Activated T-helper 1 cell treated with anti-CD3 and anti-CD28 coated beads, Interleukin-2, amount 50 U/mL, for 16 hours (primary cell): ENCODE data around the gene FLYWCH2.
"Not testable (repeated sequence)": the region's sequence is repeated elsewhere in the genome, so short reads cannot be mapped to it uniquely, and the experiment has no call there.

Experiments used
- DNase-seq, 2 donors: peaks; one replicate each; pipeline ENCODE4 v3.0.0-alpha.2; 2020; ENCODE audit warnings: low read depth in 1 of 2, low spot score in 1 of 2

The FLYWCH2 gene

DNA sequence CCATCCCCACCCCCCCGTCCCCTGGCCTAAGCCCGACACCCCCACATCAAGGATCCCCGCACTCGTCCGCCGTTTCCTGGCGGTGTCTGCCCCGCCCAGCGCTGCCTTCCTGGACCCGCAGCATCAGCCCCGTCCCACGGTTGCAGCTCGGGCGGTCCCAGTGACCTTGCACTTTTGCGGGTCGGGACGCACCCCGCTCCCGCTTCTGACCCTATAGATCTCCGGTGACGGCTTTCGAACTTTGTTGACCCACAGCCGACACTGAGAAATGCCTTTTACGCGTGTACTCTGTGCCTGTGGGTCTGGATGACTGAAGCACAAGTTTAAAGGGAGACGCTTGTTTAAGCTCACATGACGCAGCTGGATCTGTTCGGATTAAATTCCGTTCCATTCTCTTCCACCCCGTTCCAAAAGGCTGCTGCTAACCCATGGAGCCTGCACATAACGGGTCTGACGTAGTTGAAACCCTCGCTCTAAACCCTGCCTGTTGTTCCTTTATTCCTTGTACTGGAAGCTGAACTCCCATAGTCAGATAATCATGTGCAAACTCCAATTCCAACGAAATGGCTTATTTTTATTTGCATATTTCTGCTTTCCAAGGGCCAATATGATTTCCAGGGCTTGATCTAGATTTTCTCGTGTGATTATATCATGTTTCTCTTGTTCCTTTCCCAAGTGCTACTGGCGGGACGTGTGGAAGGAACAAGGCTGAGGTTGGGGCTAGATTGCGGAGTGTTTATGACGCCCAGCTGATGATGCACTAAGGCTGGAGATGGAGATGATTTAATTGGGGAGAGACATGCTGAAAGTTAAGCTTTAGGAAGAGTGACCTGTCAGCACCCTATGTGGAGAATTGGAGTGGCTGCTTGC, 29.6 kb downstream of the FLYWCH2 start:
- no peak for DNase-seq

DNA sequence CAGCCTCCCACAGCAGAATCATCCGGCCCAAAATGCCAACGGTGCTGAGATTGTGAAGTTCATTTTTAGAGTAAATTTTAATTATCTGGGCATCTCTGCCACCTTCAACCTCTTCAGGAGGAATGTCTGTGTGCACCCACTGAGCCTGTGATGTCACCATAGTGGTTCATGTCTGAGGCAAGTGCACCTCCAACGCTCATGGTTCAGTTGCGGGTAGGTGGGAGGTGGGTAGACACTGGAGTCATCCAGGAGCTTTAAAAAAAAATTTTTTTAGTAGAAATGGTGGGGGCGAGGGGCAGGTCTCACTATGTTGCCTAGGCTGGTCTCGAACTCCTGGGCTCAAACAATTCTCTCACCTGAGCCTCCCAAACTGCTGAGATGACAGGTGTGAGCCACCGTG, 30.6 kb downstream of the FLYWCH2 start:
- no peak for DNase-seq

DNA sequence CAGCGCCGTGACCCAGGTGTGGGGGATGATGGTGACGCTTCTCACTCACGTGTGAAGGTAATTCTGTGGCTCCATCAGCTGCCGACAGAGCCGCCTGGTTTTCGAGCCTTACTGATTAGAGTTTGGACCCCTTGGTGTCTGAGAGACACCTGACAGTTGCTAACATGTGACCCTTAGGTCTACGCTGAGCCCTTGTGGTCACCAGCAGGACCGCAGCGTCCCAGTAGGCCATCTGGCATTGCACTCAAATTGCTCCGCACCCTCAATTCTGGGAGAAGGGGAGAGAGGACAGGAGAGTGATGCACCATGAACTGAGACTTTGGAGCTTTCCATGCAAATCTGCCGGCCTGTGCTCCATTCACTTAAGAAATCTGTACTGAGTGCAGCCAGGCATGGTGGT, 31.2 kb downstream of the FLYWCH2 start:
- DNase-seq: no peak

DNA sequence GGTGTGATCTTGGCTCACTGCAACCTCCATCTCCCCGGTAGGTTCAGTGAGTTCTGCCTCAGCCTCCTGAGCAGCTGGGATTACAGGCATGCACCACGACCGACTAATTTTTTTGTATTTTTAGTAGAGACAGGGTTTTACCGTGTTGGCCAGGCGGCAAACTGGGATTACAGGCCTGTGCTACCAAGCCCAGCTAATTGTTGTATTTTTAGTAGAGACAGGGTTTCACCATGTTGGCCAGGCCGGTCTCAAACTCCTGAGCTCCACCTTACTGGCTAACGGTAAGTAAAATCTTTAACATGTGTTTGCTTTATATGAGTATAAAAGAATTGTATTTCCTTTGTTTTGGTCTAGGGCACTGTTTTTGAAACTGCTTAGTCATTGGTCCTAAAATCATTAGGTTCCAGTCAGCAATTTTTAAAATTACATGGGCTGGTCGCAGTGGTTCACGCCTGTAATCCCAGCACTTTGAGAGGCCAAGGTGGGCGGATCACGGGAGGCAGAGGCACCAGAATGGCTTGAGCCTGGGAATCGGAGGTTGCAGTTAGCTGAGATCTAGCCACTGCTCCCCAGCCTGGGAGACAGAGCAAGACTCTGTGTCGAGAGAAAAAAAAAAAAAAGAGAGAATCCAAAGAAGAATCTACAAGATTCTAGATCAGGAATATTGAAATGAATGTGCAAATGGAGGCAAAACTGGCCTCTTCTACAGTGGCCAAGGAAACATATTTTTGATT, 32.3 kb downstream of the FLYWCH2 start:
- DNase-seq: no peak

DNA sequence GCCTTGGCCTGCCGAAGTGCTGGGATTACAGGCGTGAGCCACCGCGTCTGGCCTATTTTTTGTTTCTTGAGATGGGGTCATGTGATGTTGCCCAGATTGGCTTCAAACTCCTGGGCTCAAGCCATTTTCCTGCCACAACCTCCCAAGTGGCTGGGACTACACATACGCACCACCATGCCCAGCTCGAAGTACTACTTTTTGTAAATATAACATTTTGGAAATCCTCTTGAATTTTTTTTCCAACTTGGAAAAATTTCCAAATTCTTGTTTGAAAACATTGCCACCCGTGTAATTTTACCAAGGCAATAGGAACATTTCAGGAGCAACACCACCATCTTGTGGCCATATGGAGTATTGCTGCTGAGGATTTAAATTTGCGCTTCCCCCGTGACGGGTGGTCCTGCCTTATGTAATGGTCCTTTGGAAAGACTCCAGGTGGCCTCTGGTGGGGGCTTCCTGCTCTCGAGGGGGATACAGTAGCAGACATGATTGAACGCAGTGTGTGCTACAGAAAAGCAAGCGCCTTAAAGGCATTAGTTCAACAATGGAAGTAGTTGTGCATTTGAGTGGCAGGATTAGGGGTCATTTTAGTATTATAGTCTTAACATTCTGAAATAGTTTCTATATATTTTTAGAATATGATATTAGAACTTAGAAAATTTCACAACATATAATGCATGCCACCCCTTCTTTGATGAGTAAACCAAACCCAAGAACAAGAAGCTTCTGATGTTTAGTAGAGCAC, 36.7 kb downstream of the FLYWCH2 start:
- DNase-seq: peak; percentile 24 to 41

DNA sequence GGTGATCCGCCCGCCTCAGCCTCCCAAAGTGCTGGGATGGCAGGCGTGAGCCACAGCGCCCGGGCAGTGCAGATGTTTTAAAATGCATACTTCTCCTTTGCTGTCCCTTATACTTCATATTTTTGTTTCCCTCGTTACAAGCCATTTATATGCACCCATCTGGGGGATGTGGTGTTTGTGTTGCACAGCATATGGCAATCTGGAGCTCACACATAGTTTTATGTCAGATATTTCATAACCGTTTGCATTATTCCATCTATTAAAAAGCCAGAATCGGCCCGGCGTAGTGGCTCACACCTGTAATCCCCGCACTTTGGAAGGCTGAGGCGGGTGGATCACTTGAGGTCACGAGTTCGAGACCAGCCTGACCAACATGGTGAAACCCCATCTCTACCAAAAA, 40.5 kb downstream of the FLYWCH2 start:
- no peak for DNase-seq

DNA sequence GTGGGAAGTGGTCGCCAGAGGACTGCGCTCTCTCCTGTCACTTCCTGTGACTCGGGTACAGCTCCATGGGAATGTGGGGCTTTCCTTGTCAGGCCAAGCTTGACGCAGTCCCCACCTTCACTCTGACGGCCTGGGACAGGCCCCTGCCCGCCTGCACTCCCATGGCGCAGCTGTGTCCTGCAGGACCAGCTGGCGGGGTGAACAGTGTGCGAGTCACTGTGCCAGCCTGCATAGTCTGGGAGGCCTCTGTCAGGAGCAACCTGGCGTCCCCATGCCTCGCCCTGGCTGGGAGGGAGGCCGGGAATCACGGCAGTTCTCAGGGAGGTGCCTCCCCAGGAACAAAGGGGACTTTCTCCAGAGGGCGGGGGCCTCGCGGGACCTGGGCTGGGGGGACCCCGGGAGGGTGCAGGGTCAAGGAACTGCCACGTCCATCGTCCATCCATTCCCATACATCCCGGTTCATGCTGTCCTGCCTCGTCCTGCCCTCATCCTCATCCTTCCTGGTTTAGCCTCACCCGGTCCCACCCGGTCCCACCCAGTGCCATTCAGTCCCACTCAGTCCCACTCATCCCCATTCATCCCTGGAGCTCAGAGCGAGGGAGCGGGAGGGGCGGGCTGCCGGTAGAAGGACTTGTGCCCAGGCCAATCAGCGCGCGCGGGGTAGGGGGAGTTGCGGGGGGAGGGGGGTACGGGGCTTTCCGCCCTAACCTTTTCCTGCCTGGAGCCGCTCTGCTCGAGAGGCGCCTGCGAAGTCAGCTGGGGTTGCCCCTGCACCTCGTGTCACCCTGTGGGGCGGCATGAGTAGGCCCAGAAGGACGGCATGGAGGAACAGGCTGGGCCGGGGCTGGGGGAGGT, 42.1 kb downstream of the FLYWCH2 start:
- no peak for DNase-seq

DNA sequence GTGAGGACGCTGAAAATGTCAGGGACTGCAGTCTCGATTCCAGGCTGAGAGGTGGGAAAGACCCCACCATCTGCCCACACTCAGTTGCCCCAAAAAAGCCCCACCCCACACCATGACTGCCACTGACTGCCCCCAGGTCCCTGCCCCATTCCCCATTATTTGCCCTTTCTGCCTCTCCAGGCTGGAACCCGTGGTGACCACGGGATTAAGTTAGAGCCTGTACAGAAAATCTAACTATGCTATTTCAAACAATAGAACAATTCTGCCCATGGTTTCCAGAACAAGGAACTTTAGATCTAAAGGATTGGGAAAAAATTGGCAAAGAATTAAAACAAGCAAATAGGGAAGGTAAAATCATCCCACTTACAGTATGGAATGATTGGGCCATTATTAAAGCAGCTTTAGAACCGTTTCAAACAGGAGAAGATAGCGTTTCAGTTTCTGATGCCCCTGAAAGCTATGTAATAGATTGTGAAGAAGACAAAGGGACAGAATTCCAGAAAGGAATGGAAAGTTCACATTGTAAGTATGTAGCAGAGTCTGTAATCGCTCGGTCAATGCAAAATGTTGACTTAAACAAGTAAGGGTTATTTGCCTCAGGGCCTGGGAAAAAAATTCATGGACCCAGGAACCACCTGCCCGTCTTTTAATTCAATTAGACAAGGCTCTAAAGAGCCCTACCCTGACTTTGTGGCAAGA, 43.1 kb downstream of the FLYWCH2 start:
- no peak for DNase-seq

DNA sequence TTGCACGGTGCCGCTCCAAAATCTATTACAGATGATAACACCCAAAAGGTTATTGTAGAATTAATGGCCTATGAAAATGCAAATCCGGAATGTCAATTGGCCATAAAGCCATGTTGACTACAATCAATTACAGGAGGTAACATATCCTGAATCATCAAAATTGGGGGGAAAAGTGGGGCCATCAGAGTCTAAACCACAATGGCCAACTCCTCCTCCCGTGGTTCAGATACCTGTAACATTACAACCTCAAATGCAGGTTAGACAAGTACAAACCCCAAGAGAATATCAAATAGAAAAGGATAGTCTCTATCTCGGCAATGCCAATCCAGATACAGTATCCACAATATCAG, 43.6 kb downstream of the FLYWCH2 start:
- no peak for DNase-seq

DNA sequence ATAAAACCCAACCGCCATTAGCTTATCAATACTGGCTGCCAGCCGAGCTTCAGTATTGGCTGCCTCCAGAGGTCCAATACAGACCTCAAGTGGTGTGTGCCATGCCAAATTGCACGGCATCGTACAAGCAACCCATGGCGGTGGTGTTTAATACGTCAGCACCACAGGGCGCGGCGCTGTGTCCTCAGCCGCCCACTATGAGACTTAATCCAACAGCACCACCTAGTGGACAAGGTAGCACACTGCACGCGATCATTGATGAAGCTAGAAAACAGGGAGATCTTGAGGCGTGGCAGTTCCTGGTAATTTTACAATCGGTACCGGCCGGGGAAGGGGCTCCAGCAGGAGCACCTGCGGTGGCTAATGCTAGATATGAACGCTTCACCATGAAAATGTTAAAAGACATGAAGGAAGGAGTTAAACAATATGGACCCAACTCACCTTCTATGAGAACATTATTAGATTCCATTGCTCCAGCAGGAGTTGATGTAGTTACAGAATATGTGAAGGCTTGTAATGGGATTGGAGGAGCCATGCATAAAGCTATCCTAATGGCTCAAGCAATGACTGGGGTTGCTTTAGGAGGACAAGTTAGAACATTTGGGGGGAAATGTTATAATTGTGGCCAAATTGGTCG, 44.1 kb downstream of the FLYWCH2 start:
- peak; percentile 67 to 72 for DNase-seq

DNA sequence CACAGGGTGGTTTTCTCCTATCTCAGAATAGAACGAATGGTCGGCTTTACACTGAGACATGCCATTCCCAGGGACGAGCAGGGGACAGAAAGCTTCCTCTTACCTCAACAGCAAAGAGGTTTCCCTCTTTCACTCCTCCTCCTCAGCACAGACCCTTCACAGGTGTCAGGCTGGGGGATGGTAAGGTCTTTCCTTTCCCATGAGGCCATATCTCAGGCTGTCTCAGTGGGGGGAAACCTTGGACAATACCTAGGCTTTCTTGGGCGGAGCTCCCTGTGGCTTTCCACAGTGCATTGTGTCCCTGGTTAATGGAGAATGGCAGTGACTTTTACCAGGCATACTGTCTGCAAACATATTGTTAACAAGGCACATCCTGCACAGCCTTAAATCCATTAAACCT, 45.1 kb downstream of the FLYWCH2 start:
- not testable (repeated sequence) for DNase-seq

DNA sequence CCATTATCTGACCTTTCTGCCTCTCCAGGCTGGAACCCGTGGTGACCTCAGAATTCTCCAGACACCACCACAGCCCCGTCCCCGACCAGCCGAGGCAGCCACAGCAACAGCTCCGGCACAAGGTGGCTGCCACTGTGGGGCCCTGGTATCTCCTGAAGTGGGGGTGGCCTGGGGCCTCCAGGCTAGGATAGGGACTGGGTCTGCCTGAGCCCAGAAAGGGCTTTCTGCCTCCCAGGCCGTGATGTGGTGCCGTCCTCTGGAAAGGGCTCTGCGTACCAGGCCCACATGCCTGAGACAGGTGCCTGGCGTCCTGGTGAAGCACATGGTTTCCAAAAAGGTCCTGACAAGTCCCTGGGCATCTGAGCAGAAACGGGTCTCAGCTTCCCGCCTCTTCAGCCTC, 45.8 kb downstream of the FLYWCH2 start:
- no peak for DNase-seq

DNA sequence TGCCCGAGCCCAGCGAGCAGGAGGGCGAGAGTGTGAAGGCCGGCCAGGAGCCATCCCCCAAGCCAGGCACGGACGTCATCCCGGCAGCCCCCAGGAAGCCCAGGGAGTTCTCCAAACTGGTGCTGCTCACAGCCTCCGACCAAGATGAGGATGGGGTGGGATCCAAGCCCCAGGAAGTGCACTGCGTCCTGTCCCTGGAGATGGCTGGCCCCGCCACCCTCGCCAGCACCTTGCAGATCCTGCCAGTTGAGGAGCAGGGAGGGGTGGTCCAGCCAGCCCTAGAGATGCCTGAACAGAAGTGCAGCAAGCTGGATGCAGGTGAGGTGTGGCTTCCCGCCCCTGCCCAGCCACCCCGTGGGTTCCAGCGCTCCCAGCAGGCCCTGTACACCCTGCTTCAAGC, 46.7 kb downstream of the FLYWCH2 start:
- no peak for DNase-seq

DNA sequence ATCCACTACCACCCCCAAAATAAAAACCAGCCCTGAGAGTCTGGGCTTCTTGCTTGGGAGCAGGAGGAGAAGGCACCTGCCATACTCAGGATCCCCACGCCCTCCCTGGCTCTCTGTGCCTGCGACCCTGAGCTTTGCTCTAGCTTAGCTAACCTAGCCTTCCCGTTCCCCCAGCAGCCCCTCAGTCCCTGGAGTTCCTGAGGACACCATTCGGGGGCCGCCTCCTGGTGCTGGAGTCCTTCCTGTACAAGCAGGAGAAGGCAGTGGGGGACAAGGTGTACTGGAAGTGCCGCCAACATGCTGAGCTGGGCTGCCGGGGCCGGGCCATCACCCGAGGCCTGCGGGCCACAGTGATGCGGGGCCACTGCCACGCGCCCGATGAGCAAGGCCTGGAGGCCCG, 47.2 kb downstream of the FLYWCH2 start:
- no peak for DNase-seq

DNA sequence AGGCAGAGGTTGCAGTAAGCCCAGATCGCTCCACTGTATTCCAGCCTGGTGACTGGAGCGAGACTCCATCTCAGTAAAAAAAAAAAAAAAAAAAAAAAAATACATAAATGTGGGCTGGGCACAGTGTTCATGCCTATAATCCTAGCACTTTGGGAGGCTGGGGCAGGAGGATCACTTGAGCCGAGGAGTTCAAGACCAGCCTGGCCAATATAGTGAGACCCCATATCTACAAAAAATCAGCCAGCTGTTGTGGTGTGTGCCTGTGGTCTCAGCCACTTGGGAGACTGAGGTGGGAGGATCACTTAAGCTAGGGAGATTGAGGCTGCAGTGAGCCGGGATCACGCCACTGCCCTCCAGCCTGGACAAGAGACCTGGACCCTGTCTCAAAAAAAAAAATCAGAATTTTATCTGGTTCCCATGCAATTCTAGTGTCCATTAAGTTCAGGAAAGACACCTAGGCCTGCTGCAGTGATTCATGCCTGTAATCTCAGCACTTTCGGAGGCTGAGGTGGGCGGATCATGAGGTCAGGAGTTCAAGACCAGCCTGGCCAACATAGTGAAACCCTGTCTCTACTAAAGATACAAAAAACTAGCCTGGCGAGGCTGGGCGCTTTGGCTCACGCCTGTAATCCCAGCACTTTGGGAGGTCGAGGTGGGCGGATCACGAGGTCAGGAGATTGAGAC, 48.4 kb downstream of the FLYWCH2 start:
- DNase-seq: not testable (repeated sequence)

DNA sequence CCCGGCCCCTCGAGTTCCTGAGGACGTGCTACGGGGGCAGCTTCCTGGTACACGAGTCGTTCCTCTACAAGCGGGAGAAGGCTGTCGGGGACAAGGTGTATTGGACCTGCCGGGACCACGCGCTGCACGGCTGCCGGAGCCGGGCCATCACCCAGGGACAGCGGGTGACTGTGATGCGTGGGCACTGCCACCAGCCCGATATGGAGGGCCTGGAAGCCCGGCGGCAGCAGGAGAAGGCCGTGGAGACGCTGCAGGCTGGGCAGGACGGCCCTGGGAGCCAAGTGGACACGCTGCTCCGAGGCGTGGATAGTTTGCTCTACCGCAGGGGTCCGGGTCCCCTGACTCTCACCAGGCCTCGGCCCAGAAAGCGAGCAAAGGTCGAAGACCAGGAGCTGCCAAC, 50.1 kb downstream of the FLYWCH2 start:
- no peak for DNase-seq

DNA sequence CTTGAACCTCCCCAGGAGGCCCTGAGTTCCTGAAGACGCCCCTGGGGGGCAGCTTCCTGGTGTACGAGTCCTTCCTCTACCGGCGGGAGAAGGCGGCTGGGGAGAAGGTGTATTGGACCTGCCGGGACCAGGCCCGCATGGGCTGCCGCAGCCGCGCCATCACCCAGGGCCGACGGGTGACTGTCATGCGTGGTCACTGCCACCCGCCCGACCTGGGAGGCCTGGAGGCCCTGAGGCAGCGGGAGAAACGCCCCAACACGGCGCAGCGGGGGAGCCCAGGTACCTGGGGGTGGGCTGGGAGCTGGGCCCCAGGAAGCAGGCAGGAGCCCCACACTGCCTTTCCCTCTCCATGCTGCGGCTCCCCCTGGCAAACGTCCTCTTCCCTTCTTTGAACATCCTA, 50.7 kb downstream of the FLYWCH2 start:
- no peak for DNase-seq

DNA sequence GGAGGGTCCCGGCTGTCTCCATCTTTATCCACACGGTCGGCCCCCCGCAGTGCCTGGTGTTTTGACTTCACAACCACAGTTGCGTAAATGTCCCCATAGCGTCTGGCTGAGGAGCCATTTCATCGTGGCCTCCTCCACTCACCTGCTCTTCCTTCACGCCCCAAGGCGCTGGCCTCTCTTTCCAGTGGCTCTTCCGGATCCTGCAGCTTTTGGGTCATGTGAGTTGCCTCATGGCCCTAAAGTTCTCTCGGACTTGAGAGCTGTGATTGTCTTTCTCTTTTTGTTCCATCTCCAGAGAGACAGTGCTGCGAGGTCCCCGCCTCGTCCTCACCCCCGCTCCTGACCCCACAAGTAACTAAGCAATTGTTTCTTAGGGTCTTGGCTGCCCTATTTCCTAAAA, 51.4 kb downstream of the FLYWCH2 start:
- DNase-seq: no peak

DNA sequence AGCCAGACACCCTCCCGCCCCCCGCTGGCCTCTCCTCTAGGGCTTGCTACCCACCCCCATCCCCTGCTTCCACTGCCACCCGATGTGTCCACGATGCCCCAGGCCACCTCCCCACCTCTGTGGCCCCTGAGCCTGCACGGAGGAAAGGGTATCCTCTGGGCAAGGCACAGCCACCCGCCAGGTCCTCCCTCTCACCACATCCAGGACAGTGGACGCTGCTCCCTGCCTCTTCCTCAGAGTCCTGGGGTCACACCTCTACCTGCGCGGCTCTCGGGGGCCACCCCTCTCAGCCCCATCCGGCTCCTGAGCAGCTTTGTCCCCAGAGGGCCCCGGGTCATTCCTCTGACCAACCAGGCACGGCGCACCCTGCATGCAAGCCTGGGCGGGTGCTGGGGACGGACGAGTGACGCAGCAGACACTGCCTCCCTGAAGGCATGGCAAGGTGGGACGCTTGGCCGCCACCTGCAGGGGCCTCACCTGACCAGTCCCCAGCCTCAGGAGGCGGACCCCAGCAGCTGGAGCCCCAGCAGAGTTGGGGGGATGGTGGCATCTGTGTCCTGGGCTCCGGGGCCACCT, 53.5 kb downstream of the FLYWCH2 start:
- DNase-seq: no peak
